Pons (tissue), 1 donor: ENCODE data around the gene DVL1.
"Not testable (repeated sequence)": the region's sequence is repeated elsewhere in the genome, so short reads cannot be mapped to it uniquely, and the experiment has no call there.

Source experiments
- DNase-seq: peaks from one replicate; pipeline ENCODE4 v3.0.0-alpha.2; 2016; ENCODE audit warnings: low spot score

Gene DVL1

GRCh38 chr1:1324524-1325287 lies 24.5 kb downstream of the DVL1 start, which contains the start of the genes CPTP and INTS11:
CPTP (plus strand) TSS chr1:1324802; CDS start chr1:1326911, 2,109 bp downstream.
INTS11 (minus strand) TSS chr1:1324660; CDS start chr1:1324608, 52 bp downstream.
- peak; percentile 76 for DNase-seq

DNA sequence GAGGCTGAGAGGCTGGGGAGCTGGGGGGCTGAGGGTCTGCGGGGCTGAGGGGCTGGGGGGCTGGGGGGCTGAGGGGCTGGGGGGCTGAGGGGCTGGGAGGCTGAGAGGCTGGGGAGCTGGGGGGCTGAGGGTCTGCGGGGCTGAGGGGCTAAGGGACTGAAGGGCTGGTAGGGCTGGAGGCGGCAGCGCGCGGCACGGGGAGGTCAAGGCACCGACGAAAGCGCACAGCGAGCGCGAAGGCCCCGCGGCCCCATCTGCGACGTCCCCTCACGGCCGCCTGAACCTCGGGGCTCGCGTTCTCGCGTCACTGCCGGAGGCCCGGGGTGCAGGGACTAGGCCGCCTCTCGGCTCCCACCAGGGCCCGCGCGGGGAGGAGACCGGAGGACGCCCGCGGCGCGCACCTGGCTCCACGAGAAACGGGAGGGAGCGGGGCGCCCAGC lies 25.1 kb downstream of the DVL1 start:
- DNase-seq, result no peak

DNA sequence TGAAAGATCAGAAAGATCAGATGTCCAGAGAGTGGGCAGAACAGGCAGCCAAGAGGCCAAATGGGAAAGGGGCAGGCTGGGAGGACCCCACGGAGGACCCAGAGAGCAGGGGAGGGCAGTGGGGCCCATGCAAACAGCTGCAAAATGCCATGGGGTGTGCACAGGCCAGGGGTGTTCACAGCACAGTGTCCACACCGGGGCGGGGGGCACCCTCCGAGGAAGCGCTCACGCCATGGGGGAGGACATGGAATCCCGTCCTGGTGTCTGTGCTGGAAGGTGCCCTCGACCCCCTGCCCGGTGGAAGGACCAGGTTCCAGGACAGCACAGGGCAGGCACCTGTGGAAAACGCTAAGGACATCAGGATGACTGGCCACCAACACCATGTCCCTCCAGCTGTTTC lies 26.3 kb downstream of the DVL1 start:
- DNase-seq, result no peak

DNA sequence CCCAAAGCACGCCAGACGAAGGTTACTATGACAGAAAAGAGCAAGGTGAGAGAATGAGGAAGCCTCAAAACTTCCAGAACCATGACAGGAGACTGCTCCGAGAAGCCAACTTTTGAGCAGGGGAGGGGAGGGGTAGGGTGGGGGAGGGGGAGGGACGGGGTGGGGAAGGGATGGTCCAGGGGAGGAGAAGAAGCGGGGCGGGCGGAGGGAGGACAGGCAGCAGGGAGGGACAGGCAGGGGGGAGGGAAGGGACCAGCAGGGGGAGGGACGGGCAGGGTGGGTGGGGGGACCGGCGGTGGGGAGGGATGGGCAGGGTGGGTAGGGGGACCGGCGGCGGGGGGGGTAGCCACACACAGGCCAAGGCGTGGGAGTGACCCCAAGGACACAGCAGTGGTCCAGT lies 26.8 kb downstream of the DVL1 start:
- no peak for DNase-seq

- DNase-seq, result no peak
These were observed 27.7 kb downstream of the DVL1 start for GRCh38 chr1:1321477-1321876.

DNA sequence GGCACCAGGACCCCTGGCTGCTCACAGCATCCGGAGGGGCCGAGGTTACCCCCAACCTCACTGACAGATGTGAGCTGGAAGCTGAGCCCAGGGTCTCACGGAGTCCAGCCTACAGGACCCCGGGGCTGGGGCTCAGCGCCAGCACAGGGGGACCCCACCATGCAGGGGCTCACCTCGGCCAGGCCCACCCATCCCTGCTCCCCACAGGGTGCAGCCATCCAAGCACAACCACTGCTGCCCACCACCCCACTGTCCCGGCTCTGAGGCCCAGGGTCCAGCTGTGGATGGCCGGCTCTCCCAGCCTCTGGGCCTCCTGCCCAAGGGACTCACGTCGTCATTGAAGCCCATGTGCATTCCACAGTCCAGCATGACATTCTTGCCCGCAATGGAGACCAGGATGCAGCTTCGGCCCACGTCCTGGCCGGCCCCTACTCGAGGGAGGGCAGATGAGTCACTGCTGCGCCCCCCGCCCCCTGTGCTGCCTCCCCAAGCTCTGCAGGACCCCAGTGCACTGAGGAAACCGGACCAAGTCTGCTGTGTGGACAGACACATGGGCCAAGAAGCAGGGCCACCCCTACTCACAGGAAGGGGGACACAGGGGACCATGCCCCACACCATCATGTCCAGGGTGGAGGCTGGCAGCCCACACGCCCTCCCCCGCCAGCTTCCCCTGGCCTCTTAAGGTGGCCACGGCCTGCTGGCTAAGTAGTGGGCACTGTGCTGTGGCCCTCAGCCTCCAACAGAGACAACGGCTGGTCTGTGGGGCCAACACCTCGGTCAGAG lies 28.4 kb downstream of the DVL1 start:
- no peak for DNase-seq

DNA sequence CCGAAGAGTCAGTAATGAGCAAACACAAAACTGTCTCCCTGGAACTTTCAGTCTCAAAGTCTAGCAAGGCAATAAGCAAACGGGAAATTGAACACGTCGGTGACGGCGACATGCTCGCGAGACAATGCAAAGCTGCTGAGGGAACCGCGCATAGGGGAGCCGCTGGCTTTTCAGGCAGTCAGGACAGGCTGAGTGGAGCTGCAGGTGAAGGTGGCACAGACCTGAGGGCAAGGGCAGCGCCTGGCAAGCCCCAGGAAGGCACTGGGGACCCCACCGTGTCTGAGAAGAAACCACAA lies 29.6 kb downstream of the DVL1 start:
- DNase-seq, result no peak

DNA sequence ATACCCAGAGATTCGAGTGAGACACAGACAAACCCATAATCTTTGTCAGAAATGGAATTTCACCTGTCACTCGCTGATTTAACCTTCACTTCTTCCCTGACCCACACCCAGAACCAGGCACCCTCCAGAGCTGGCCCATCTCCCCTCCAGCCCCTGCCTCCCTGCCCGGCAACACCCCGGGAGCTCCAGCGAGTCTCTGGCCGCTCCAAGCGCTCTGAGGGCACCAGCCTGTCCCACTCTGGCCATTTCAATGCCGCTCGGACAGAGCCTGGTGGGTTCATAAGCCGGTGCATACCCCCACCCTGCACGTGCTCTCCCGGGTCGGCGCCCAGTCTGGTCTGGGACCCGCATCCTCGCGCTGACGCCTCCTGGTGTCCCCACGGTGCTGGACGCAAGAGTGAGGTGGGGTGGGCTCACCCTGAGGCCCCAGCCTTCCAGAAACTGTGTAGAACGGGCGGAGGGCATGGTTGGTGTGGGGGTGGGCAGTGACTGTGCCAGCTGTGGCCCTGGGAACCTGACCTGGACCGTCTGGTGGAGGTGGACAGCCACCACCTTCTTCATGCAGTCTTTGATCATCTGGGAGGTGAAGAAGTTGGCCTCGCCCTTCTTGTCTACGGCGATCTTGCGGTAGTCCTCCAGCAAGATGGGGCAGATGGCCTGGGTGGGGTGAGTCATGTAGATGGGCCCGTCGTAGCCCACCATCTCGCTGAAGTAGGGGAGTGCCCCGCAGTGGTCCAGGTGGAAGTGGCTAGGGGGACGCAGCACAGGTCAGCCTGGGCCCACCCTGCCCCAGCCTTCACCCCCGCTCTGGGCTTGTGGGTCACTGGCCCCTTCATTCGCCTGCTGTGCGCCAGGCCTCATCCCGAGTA lies 30.2 kb downstream of the DVL1 start:
- no peak for DNase-seq

- DNase-seq, result peak; percentile 26
These were observed 31.0 kb downstream of the DVL1 start for GRCh38 chr1:1318131-1318652.

DNA sequence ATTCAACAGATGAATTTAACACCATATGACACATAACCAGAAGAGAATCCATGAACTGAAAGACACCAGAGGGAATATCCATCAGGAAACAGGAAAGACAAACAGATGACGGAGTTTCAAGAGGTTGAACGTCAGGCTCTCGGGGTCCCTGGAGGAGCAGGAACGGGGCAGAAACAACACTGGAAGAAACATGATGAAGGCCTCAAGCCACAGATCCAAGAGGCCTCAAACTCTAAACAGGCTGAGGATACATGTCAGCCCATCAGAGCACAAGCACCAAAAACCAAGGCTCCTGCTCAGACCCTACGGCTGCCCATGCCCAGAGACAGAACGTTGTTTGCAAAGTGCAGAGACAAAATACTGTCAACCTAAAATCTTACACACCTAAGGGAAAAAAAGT lies 31.8 kb downstream of the DVL1 start:
- DNase-seq, result no peak

GRCh38 chr1:1316199-1316598 lies 33.0 kb downstream of the DVL1 start:
- DNase-seq, result not testable (repeated sequence)

DNA sequence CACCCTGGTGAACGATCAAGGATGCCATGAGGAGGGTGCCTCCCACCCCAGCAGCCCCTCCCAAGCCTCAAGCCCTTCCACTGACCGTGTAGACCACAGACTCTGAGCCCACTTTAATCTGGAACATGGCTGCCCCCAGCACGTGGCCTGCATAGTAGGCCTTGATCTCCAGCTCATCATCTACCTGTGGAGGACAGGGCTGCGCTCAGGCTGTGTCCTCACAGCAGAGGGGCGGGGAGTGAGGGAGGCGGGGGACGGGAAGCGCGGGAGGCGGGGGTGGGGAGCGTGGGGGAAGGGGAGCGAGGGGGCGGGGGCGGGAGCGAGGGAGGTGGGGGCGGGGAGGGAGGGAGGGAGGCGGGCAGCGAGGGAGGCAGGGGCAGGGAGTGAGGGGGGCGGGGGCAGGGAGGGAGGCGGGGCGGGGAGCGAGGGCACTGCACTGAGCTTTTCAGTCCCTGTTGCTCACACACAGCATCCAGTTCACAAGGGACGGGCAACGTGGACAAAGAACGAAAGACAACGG lies 33.7 kb downstream of the DVL1 start:
- DNase-seq, result no peak

GRCh38 chr1:1314678-1315335 lies 34.4 kb downstream of the DVL1 start:
- no peak for DNase-seq

DNA sequence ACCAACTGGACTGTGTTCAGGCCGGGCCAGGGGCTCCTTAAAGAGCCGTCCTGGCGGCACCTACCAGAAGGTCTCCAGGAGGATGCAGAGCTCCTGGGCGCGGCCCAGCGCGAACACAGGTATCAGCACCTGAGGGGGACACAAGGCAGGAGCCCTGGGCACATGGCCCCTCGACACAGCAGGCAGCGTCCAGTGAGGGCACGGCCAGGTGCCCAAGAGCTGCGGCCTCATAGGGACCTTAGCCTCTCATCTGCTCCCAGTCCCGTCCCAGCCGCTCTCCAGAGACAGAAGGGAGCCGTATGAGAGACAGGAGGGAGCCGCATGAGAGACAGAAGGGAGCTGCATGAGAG lies 35.0 kb downstream of the DVL1 start:
- no peak for DNase-seq

GRCh38 chr1:1313500-1314236 lies 35.5 kb downstream of the DVL1 start:
- no peak for DNase-seq

DNA sequence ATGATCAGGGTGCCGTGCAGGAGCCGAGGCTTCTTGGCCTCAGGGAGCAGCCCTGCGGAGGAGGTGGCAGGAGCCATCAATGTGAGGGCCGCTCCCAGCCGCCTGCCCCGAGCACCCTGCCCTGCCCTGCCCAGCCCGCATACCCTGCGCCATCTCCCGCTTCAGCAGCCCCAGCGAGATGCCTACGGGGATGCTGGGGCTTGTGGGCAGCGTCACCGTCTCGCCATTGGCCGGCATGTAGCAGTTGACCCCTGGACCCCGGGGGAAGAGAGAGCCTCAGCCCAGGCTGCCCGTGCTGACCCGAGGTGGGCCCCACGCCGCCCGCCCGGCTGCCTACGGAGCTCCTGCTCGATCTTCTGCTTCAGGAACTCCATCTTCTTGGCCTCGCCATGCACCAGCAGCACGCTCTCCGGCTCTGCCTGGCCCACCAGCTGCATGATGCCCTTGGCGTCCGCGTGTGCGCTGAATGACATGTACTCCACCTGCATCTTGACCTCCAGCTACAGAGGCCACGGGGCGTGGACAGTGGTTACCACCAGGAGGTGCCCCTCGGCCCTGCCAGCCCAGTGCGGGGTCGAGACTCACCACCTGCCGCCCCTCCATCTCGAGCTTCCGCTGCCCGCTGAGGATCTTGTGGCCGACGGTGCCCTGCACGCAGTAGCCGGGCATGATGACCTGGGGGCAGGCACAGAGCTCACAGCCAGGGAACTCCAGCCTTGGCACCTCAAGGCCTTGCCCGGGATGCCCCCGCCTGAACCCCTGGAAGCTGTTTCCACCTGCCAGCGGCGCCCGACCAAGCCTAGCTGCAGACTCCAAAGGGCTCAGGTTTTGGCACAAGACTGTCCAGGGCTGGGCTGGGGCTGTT lies 36.5 kb downstream of the DVL1 start:
- DNase-seq, result no peak

- DNase-seq, result no peak
These were observed 37.8 kb downstream of the DVL1 start for GRCh38 chr1:1311107-1312104.

GRCh38 chr1:1310476-1311053 lies 38.7 kb downstream of the DVL1 start:
- no peak for DNase-seq
